GM23248 (cell line): Measurements from ENCODE around the gene GTF2E1. TPM values are rescaled to one million over a fixed set of nuclear protein-coding genes. Genes with fewer than 3 reads are reported as not detected.

Experiments used
- DNase-seq: peaks from one replicate; pipeline ENCODE4 v3.0.0-alpha.2; 2015
- H2AFZ ChIP-seq: fragments of 200-600 bp; sonication (generic); 2 replicates; pipeline ENCODE4 v1.6.1; 2016; ENCODE audit warnings: antibody characterized with exemption
- H3F3A ChIP-seq: fragments of 200-600 bp; sonication (generic); 2 replicates; pipeline ENCODE4 v1.6.1; 2016; ENCODE audit warnings: mild to moderate bottlenecking, antibody characterized with exemption, mixed run types; ENCODE audit not compliant: insufficient read depth
- H3K27ac ChIP-seq: fragments of 200-600 bp; sonication (generic); 2 replicates; pipeline ENCODE4 v1.5.1; 2016; ENCODE audit warnings: mild to moderate bottlenecking
- H3K27me3 ChIP-seq: fragments of 200-600 bp; sonication (generic); replicated peaks from 2 replicates; pipeline ENCODE4 v1.6.1; 2016; ENCODE audit warnings: mild to moderate bottlenecking; ENCODE audit not compliant: insufficient read depth
- H3K36me3 ChIP-seq: fragments of 200-600 bp; sonication (generic); 2 replicates; pipeline ENCODE4 v1.6.1; 2016; ENCODE audit warnings: low read depth, mild to moderate bottlenecking
- H3K4me1 ChIP-seq: fragments of 200-600 bp; sonication (generic); 2 replicates; pipeline ENCODE4 v1.6.1; 2016; ENCODE audit warnings: mild to moderate bottlenecking; ENCODE audit not compliant: insufficient read depth
- H3K4me2 ChIP-seq: fragments of 200-600 bp; sonication (generic); one replicate; pipeline ENCODE4 v1.6.1; 2016; ENCODE audit warnings: mild to moderate bottlenecking; ENCODE audit not compliant: unreplicated experiment
- H3K4me3 ChIP-seq: fragments of 200-600 bp; sonication (generic); 2 replicates; pipeline ENCODE4 v1.5.1; 2016; ENCODE audit warnings: mild to moderate bottlenecking
- H3K79me2 ChIP-seq: fragments of 200-600 bp; sonication (generic); 2 replicates; pipeline ENCODE4 v1.6.1; 2016; ENCODE audit warnings: mild to moderate bottlenecking; ENCODE audit not compliant: insufficient read depth
- H3K9ac ChIP-seq: fragments of 200-600 bp; sonication (generic); 2 replicates; pipeline ENCODE4 v1.6.1; 2016; ENCODE audit warnings: mild to moderate bottlenecking
- H3K9me2 ChIP-seq: fragments of 200-600 bp; sonication (generic); 2 replicates; pipeline ENCODE4 v1.6.1; 2016; ENCODE audit warnings: mixed run types, mild to moderate bottlenecking, moderate library complexity; ENCODE audit not compliant: insufficient read depth
- H3K9me3 ChIP-seq: fragments of 200-600 bp; sonication (generic); one replicate; pipeline ENCODE4 v1.6.1; 2017; ENCODE audit warnings: low read depth
- H4K20me1 ChIP-seq: fragments of 200-600 bp; sonication (generic); 2 replicates; pipeline ENCODE4 v1.6.0; 2016; ENCODE audit not compliant: insufficient read depth
- EZH2 ChIP-seq: fragments of 200-600 bp; sonication (generic); IDR thresholded peaks from 2 replicates; pipeline ENCODE4 v1.6.1; 2018; ENCODE audit warnings: antibody characterized with exemption, mild to moderate bottlenecking; ENCODE audit not compliant: insufficient read depth, poor library complexity, severe bottlenecking
- EZH2phosphoT487 ChIP-seq: fragments of 200-600 bp; sonication (generic); IDR thresholded peaks from 2 replicates; pipeline ENCODE4 v1.6.1; 2018; ENCODE audit warnings: antibody characterized with exemption, moderate library complexity, mild to moderate bottlenecking, low read depth; ENCODE audit not compliant: insufficient read depth
- WGBS, 2 experiments: methylation state at CpG; one replicate each; pipeline ENCODE4 v1.1.6; 2015 to 2017; ENCODE audit warnings: low lambda C conversion rate in 2 of 2, low coverage in 1 of 2; ENCODE audit errors: missing lambda C conversion rate in 2 of 2; 5-methylcytosine and 5-hydroxymethylcytosine counted together
- in situ Hi-C: fragments of 300-500 bp; cut with MboI; formaldehyde crosslinking; loops from 2 replicates; pipeline ENCODE4 v1.15.0; 2020
- polyA plus RNA-seq: library from polyadenylated mRNA; unstranded; fragments of >200 nt; fragmentation: Nextera tagmentation; extraction: Ambion mirVana; gene quantifications from 2 replicates; pipeline ENCODE4 v1.2.1, GENCODE V29; 2016
- small RNA-seq: library from RNA; depleted of rRNA; stranded (forward); fragments of <200 nt; gene quantifications from one replicate; pipeline ENCODE3, GENCODE V24; 2014; ENCODE audit warnings: low read depth, low replicate concordance
- total RNA-seq: library from RNA; depleted of rRNA; stranded (reverse); fragments of >200 nt; shearing (Covaris generic); gene quantifications from 2 replicates; pipeline ENCODE4 v1.2.3, GENCODE V29; 2014; rRNA removed

Gene GTF2E1
- total and polyA plus RNA-seq, 2 experiments from 2014 or later = 7.2 to 10.8 TPM

DNA sequence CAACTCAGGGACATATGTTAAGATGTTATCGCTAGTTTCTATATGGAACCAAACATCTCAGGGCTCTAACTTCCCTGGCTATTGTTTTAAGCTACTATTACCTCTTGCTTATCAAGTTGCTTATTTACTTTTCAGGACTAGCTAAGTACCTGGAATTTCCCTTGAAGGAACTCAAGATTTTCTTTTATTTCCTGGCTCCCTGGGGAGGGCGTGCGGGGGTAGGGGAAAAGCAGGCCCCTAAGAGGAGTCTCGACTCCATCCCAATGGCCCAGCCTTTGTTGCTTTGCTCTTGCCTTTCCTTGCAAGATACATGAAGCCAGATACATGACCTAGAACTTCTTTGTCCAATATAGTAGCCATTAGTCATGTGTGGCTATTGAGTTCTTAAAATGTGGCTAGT is 88.5 kb downstream of the GTF2E1 start:
- H3K9me3 ChIP-seq = no peaks in the 10 kb centered on the region
- no peak for DNase-seq
- WGBS, 2 experiments = 31 to 45% methylated on average over 4 of the region's 4 CpGs
- no peak overlapping the region for H3K4me2 ChIP-seq
- H3K27ac ChIP-seq = no peak overlapping the region
- H3K9me2 ChIP-seq = no peaks in the 10 kb centered on the region
- H3K27me3 ChIP-seq = peaks cover 12% of the 10 kb centered on the region; the same call in 1 of the 2 replicates
- H3K4me1 ChIP-seq = no peaks in the 10 kb centered on the region
- no peaks in the 10 kb centered on the region for H3F3A ChIP-seq
- H3K4me3 ChIP-seq = no peak overlapping the region
- no peaks in the 10 kb centered on the region for H3K36me3 ChIP-seq
- H4K20me1 ChIP-seq = no peaks in the 10 kb centered on the region
- no peak overlapping the region for H2AFZ ChIP-seq
- no peaks in the 10 kb centered on the region for H3K79me2 ChIP-seq
- no peak for TF ChIP-seq EZH2phosphoT487
- TF ChIP-seq EZH2 = no peak
- no peak overlapping the region for H3K9ac ChIP-seq
- in situ Hi-C loops = no loop called here

Small RNAs within 50 kb of the gene (small RNA-seq; reads per million reads assigned to genes)
- gene MTCO1P29 (not detected), gene MTCO2P29 (not detected)

Other genes starting within 250 kb of the GTF2E1 start
- 32.9 and 105 TPM in 2 replicates for gene NDUFB4, start 146.4 kb upstream of the GTF2E1 start, total RNA-seq
- 246 and 250 TPM in 2 replicates for gene NDUFB4, start 146.4 kb upstream of the GTF2E1 start, polyA plus RNA-seq
- not detected in 2 replicates for gene HGD, start 60.5 kb upstream of the GTF2E1 start, total RNA-seq
- gene HGD, start 60.5 kb upstream of the GTF2E1 start, polyA plus RNA-seq = not detected in 2 replicates
- gene RABL3, start 228 bp upstream of the GTF2E1 start, total RNA-seq = 17.2 and 22.6 TPM in 2 replicates
- 27.4 and 28.4 TPM in 2 replicates for gene RABL3, start 228 bp upstream of the GTF2E1 start, polyA plus RNA-seq
- not detected in 2 replicates for gene STXBP5L, start 165.5 kb downstream of the GTF2E1 start, total RNA-seq
- not detected in 2 replicates for gene STXBP5L, start 165.5 kb downstream of the GTF2E1 start, polyA plus RNA-seq